H4 (cell line): ENCODE data around the gene GABRG2. TPM values are rescaled to one million over a fixed set of nuclear protein-coding genes. Genes with fewer than 3 reads are reported as not detected.

Experiments
- DNase-seq: peaks from one replicate; pipeline ENCODE4 v3.0.0-alpha.2; 2015; ENCODE audit warnings: low spot score
- total RNA-seq: library from RNA; depleted of rRNA; stranded (reverse); fragments of >200 nt; shearing (Covaris generic); gene quantifications from 2 replicates; pipeline ENCODE4 v1.2.3, GENCODE V29; 2014; rRNA removed

Gene GABRG2
- total RNA-seq, 1 experiment from 2014 or later, result 3.9 TPM

DNA sequence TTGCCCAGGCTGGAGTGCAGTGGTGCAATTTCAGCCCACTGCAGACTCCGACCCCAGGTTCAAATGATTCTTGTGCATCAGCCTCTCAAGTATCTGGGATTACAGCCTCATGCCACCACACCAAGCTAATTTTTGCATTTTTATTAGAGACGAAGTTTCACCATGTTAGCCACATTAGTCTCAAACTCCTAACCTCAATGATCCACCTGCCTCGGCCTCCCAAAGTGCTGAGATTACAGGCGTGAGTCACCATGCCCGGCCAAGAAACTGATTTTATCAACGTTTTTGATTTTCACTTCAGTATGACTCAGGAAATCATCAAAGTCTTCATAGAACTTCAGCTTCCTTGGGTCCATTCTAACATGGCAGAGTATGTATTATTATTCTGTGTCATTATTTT is 125.4 kb downstream of the GABRG2 start:
- DNase-seq, result no peak

DNA sequence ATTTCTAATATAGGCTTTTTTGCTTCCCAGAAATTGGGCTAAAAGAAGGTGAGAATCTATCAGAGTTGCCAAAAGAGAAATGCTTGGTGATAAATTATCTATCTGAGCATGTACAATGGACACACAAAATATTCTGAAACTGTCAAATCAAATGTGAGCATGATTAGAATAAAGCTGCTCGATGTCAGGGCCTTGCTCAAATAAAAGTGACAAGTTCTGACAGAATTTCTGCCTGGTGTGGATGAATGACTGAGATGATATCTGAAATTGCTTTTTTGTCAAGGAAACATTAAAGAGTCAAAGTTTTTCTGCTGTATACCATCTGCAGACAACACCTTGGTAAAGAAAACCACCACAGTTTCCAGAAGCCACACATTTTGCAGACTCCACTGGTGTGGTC is 128.8 kb downstream of the GABRG2 start:
- DNase-seq, result no peak

DNA sequence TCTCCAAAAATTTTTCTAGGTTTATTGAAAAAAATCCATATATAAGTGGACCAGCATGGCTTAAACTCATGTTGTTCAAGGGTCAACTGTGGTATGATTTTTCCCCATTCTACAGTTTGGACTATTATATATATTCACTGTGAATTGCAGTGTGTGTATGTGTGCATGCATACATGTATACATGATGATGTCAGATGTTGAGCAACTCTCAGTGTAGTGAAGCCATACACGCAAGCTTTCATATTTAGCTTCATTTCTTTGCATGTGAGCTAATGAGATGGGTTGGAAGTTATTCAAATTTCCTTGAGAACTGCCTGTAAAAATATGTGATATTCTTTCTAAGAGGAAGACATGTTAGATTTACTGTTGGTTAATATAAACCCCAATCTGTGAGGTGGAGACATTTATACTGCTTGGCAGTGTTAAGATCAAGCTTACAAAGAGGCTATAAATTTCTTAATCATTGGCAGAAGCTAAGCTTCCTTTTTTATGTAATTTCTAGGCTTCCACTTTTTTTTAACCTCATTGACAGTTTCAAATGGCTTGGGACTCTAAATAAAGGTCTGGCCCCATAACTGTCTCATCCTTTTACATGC is 134.8 kb downstream of the GABRG2 start:
- DNase-seq, result no peak

Other genes with a start within 250 kb of the GABRG2 start
- 0.62 and 2.4 TPM in 2 replicates for gene GABRA1, start 219.7 kb upstream of the GABRG2 start, total RNA-seq